Measurements from ENCODE around the gene PAX6.

The PAX6 gene

GRCh38 chr11:31822175-31822926 is 11.2 kb upstream of the PAX6 start:
- no peak for DNase-seq

- no peak for DNase-seq
Measured at GRCh38 chr11:31821766-31822165, 10.6 kb upstream of the PAX6 start.

DNA sequence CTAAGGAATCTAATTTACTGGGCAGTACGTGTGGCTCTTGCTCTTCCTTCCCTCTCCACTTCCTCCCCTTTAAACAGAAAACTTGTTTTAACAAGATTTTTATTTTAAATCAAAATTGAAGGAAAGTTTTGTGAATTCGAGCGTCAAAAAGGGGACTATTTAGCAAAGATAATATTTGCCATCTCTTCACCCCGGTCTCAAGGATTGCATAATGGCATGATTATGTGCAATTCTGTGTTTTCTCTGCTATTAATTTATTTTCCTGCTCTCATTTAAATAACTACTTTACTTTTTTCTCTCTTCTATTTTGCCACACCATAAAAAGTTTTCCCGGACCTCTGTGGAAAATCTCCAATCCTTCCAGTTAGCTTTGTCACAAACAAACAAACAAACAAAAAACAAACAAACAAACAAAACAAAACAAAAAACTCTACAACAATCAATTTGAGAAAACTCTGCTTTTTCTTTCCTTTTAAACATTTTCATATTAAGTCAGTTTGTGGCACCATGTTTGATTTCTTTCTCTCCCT is 10.2 kb upstream of the PAX6 start:
- no peak for DNase-seq

DNA sequence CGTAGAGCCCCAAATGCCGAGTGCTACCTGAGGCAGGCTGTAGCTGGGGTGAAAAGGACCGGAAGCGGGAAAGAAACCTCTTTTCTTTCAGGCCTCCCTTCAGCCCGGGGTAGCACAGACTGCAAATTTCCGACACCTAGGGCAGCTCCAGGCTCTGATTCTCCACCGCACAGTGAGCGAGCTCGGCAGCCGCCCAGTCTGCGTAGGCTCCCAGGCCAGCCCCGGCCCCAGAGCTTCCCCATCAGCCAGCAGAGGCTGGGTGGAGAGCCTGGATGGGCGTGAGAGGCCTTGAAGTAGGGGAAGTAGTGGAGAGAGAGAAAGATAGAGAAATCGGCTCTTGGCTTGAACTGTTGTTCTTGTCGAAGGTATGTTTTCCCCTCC is 9.3 kb upstream of the PAX6 start:
- no peak for DNase-seq

GRCh38 chr11:31819621-31820437 is 8.7 kb upstream of the PAX6 start:
- DNase-seq = no peak

- no peak for DNase-seq
Measured at GRCh38 chr11:31818874-31819331, 7.8 kb upstream of the PAX6 start.

DNA sequence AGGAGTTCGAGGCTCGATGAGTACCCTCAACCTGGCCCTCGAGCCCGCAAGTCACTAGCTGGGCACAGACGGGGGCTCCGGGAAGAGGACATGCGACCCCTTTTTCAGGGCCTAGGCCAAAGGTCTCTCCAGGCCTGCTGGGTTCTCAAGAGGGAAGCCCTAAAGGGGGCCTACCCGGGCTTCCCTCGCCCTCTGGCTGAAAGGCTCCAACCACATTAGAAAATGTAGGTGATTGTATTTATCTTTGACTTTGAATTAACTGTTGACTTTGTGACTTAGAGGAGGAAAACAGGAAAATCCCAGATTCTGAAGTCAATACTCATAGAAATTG is 7.3 kb upstream of the PAX6 start:
- no peak for DNase-seq

GRCh38 chr11:31817621-31818424 is 6.7 kb upstream of the PAX6 start:
- no peak for DNase-seq

DNA sequence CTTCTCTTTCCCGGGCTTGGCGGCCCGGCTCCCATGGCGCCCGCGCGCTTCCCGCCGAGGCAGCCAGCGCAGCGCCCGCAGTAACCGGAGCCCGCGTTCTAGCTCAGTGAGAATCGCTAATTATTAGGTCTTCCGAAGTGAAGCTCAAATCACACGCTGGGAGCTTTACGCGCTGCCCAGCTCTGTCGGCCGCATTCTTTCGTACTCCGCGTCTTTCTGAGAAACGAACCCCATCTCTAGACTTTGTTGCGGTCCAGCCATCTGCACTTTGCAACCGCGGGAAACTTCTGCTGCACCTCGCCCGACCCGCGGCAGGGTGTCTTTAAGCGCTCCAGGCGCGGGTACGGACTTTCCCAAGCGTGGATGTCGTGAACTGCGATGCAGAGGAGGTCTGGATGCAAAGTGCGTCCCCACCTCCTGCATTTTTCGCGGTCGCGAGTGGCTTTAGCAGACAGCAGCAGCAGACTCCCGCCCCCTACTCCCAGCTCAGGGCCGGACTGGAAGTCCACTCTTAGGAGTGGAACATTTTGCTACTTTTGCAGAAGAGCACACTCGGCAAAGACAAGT is 6.0 kb upstream of the PAX6 start:
- no peak for DNase-seq

- DNase-seq = no peak
Measured at GRCh38 chr11:31816468-31817053, 5.4 kb upstream of the PAX6 start.

GRCh38 chr11:31815711-31816467 is 4.8 kb upstream of the PAX6 start:
- DNase-seq = no peak

GRCh38 chr11:31814176-31814868 is 3.2 kb upstream of the PAX6 start:
- no peak for DNase-seq

DNA sequence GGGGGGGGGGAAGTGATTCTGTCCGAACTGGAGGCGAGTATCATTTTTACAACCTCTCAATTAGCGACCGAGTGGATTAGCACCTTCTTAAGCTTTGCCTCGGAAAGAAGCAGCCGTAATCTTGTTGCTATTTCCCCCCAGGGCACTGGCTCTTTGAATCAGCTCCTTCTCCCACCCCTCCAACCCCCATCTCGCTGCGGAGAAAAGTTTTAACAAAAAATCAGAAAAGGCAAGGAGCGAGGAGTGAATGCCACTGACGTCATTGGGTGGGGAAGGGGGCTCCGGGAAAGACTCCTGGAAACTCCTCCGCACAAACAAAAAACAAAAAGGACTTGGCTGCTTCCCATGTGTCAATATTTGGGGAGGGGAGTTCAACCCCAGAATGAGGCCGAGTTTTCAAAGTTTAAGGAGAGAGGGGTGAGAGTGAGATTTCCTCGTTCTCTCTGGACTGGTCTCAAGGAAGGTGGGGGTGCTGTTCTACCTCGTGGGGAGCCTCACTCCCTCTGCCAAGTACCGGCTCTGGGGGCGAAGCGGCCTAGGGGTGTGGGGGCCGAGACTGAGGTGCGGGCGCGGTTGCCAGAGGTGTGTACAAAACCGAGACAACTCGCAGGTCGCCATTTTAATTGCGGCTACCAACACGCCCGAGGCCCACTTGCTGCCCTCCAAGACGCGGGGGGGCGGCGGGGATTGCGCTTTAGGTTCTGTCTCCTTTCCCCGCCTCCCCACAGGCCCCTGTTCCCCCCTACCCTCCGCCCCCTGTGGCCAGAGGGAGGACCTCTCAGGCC is 2.5 kb upstream of the PAX6 start:
- DNase-seq = no peak

DNA sequence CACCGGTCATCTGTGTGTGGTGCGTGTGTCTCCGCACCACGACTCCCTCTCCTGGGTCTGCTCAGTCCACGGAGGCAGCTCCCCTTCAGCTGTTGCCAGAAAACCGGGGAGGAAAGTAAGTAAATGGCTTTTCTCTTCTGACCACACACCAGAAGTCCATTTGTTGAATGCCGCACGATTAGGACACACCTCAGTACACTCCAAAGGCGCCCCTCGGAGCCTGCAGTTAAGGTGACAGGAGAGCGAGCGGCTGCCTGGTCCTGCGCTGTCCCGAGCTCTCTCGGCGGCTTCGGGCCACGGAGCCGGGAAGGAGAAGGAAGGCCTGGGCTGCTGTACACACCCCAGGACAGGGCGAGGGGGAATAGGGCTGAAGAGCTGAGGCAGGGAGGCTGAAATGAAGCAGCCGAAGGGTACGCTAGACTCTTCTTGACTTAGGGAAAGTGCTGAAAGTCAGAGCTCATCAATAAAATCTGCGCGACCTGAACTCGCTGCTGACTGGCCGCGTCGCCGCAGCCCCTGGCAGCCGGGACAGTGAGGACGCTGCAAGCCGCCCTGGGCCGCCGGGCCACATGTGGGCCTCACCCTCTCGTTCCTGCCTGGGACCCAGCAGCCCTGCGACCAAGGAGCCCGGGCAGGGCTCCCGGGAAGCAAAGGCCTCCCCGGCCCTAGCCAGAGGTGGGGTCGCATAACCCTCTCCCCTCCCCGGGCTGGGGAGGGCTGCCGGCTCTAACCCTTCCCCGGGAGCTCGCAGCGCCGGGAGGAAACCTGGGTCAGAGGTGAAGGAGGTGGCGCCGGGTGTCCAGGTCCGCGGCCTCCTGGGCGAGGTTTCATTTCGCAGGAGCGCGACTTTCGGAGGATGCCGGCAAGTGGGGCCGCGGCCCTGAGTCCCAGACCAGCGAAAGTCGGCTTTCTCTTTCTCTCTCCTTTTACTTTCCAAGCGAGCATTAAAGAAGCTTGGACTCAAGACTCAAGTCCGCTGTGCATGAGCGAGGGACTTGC is 1.6 kb upstream of the PAX6 start:
- no peak for DNase-seq

DNA sequence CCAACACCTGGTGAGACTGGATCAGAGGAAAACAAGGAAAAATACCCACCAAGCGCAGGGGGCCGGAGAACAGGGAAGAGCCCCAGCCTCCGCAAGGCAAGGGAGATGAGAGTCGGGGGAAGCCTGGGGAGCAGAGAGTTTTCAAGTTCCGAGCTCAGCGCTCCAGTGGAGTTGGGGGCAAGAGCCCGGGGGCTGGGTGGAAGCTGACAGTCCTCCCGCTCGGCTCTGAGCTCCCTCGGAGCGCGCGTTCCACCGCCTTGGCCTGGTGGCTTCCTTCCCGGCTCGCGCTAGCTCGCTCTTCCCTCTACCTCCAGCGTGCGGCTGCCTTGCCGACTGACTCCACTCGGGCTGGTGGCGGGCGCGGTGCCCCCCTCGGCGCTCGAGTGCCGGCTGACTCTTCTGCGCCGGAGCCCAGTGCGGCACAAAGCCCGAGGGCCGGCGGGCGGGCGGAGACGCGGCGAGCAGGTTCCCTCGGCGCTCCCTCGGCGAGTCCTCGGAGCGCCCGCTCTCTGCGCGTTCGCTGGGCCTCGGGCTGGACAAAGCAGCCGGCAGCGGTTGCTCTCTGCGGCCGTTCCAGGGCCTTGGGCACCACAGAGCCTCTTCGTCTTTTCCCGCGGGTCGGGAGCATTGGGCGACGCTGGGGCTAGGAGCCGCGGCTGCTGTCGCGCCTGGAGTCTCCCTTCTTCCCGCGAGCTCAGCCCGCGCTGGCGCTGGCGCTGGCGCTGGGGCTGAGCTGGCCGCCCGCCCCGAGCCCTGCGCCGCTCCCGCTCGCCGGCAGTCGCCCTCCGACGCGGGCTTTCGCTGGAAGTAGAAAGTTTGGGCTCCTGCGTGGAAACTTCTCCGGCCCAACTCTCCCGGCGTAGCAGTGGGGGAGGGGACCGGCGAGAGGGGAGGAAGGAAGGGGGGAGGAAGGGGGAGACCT is 1.0 kb downstream of the PAX6 start:
- DNase-seq = peak in 1 of 2 donors; percentile 17

DNA sequence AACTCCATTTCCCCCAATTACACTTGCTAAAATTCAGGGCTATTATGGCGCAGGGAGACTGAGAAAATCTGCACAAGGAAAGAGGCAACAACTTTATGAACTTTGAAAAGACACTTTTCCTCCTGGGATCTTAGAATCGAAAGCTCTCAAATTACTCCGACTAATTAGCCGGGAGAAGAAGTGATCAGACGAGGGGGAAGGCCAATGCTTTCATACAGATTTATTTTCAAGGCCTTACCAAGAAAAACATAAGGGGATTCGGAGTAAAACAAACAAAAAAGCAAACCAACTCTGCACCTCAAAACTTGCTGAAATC is 1.6 kb downstream of the PAX6 start:
- no peak for DNase-seq

DNA sequence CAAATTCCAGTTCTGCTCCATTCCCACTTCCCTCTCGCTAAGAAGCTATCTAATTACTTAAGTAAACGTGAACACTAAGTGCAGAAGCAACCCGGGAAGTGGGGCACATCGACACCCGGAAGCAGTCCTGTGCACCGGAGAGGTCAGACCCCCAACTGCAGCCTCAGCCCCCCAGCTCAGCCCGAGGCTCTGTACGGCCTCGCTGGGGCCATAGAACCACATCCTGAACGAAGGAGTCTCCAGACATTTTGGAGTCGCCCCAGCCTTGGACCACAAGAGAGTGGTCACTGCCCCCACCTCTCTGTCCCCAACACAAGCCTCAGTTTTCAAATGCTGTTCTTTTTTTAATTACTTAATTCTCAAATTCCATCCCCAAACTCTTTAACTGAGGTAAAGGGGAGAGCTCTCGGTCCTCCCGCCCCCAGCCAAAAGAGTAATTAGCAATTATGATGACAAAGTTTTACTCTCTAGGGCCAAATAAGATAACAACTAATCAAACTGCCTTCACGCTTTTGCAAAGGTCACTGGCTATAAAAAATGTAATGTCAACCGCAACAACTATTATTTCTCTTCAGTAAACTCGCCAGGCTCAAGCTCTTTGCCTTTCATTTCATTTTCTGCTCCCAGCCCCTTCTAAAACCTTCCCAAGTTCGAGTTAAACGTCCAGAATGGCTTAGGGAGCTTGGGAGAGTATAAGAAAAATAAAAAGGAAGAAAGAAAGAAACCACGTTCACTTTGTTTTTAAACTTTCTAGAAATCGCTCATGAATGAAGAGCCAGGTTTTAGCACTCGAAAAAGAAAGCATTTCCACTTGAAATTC is 2.2 kb downstream of the PAX6 start:
- DNase-seq = no peak
